ENCODE results near the gene WNT4.
A peak's percentile ranks its signal among the peaks of the same experiment; 100 is the strongest.

Gene WNT4

DNA sequence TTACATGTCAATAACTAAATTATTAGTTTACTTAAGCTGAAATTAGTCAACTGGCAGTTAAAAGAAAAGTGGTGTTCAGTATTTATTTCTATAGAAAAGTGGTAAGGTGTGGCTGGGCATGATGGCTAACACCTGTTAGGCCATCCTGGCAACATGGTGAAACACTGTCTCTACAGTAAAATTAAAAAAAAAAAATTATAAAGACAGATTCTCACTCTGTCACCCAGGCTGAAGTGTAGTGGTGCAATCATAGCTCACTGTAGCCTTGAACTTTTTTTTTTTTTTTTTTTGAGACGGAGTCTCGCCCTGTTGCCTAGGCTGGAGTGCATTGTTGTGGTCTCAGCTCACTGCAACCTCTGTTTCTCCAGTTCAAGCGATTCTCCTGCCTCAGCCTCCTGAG is 32.9 kb downstream of the WNT4 start:
- DNase-seq (ENCODE audit: low read depth in 2 of 2) = no peak

DNA sequence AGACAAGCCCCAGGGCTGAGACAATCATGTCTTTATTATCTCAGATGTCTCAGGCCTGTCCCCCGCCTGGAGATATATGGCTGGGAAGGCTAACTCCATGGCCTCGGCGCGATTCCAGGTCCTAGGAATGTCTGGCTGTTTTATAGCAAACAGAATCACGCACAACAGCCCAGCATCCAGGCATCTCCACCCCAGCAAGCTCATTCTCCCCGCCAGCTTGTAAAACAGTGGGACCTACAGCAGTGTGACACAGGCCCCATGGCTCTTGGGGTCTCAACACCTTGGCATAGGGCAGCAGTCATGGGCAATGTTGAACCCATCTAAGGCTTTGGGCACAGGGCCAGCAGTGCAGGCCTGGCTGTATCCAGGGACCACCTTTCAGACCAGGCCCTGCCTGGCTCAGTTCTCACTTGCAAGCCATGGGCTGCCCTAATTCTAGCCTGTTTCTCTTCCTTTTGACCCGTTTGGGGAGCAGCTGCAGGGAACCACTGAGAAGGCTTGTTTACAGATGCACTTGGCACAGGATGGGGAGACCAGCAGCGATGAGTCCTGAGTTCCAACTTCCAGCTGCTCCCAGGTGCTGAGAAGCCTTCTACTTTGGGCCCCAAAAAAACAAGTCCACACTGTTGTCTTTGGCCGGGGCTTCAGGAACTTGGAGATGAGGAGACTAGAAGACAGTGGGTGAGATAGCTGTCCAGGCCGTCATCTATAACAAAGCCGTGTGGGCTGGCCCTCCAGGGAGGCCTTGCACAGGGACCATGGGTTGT is 34.4 kb downstream of the WNT4 start:
- no peak for DNase-seq (ENCODE audit: low read depth in 2 of 2)

DNA sequence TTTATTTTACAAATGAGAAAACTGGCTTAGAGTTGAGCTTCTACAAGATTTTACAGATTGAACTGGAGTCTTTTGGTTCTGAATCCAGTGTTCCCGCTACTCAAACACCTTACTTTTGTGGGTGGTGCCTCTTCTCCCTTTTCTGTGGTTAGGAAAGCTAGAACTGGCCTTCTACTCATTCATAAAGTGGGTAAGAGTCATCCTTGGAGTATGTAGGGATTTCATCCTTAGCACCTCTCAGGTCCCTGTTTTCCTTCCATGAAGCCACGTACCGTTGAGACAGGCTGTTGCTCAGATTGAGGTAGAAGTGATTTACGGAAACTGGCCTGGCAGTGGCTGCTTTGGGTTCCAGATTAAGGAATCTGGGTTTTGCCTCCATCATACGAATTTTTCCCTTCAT is 35.8 kb downstream of the WNT4 start:
- DNase-seq (ENCODE audit: low read depth in 2 of 2) = no peak

DNA sequence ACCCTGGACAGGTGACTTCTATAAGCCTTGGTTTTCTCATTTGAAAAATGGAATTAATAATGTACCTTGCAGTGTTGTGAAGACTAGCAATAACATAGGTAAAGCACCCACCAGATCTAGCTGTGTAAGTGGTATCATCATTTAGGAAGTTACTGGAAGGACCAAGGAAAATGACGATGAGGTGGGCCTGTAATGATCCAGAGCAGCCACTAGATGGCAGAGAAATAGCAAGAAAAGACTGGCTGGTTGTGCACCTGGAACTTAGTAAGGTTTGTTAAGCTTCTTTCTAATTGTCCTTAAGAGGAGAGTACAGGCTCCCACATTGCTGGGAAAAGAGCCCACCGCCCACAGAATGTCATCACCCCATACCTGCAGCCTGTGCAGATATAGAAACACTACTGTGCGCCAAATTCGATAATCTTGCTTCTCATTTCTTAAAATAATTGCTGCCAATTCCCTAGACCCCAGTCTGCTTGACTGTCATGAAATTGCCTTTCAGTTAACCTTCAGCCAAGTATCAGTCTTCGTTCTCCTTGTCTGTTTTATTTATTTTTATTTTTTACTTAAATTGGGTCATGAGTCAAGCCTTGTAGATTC is 37.2 kb downstream of the WNT4 start:
- DNase-seq (ENCODE audit: low read depth in 2 of 2) = no peak

DNA sequence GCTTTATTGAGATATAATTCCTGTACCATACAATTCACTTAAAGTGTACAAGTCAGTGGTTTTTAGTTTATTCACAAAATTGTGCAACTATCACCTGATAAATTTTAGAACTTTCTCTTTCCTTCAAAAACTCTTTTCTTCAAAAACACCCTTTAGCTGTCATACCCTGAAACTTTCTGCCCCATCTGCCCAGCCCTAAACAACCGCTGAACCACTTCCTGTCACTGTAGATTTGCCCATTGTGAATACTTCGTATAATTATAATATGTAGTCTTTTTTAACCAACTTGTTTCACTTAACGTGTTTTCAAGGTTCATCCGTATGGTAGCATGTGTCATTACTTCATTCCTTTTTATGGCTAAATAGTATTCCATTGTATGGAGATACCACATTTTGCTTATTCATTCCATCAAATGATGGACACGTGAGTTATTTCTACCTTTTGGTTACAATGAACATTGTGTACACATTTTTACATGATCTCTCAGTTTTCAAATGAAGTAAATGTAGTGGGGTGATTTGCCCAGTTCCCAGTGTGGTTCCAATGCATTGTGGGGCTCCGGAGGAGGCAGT is 37.9 kb downstream of the WNT4 start:
- no peak for DNase-seq (ENCODE audit: low read depth in 2 of 2)

DNA sequence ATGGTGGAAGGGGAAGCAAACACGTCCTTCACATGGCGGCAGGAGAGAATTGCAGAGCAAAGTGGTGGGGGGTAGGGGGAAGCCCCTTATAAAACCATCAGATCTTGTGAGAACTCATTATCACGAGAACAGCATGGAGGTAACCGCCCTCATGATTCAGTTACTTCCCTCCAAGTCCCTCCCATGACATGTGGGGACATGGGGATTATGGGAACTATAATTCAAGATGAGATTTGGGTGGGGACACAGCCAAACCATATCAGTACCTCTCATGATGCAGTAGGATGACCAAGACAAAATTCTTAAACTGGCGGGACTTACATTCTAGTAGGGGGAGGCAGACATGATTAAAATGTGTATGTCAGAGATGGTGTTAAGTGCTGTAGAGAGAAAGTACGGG is 38.8 kb downstream of the WNT4 start:
- DNase-seq (ENCODE audit: low read depth in 2 of 2) = no peak

DNA sequence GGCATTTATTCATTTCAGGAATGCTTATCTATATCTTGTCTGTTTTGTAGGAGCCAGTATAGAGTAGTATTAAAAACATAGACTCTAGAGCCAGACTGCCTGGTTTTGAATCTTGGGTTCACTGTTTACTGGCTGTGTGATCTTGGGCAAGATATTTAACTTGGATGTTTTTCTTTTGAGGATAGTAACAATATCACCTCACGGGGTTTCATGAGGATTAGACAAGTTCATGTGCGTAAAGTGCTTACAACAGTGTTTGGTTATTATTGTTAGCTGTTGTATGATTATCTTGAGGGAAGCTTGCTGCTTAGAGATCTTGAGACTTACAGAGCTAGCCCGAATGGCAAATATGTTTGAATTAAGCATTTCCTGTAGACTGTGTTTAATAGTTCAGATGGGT is 40.2 kb downstream of the WNT4 start:
- no peak for DNase-seq (ENCODE audit: low read depth in 2 of 2)

DNA sequence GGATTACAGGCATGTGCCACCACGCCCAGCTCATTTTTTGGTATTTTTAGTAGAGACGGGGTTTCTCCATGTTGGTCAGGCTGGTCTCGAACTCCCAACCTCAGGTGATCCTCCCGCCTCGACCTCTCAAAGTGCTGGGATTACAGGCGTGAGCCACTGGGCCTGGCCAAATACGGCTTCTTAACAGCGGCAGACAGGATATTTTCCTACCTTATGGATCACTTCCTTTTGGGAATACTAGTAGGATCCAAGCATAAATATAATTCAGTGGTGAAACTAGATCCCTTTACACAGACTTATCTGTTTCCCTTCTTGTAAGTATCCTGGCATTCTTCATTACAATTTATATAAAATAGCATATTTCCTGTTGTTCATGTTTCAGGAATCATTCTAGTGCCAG is 40.9 kb downstream of the WNT4 start:
- no peak for DNase-seq (ENCODE audit: low read depth in 2 of 2)

DNA sequence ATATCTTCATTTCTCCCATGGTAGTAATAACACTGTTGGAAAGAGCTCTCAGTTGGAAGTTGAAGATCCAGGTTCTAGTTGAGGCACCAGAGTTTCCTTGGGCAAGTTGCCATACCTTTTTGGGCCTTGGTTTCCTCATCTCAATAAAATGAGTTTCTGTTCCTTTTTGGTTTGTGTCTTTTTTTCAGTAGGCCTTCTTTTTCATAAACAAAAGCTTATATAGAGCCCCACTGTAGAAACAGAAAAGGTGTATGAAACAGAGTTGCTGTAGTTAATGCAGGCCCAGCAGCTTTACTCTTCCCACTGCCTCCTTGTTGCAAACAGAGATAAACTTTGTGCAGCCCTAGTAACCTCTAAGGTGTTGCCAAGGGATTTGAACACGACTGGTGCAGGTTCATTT is 41.7 kb downstream of the WNT4 start:
- no peak for DNase-seq (ENCODE audit: low read depth in 2 of 2)

DNA sequence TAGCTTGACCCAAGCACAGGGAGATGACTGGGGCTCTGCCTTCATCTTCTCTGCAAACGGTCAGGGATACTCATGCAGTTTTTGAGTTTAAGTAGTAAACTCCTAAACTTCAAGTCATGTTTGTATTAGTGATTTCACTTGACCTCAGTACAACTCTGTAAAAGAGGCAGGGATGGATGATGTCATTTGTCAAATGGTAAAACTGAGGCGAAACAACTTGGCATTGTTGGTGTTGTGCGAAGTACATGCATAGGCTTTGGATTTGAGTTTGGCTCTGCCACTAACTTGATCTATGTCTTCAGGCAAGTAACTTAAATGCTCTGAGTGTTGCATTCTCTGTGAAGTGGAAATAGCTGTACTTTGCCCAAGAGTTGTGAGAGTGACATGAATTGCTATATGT is 42.7 kb downstream of the WNT4 start:
- DNase-seq (ENCODE audit: low read depth in 2 of 2) = no peak

DNA sequence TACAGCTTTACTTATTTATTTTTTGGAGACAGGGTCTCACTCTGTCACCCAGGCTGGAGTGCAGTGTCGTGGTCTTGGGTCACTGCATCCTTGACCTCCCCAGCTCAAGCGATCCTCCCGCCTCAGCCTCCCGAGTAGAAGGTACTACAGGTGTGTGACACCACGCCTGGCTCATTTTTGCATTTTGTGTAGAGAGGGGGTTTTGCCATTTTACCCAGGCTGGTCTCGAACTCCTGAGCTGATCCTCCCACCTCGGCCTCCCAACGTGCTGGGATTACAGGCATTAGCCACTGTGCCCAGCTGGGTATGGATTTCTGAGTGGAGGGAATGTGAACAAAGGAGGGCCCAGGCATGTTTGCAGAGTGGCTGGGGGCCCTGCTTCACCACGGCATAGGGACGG is 44.1 kb downstream of the WNT4 start:
- no peak for DNase-seq (ENCODE audit: low read depth in 2 of 2)

DNA sequence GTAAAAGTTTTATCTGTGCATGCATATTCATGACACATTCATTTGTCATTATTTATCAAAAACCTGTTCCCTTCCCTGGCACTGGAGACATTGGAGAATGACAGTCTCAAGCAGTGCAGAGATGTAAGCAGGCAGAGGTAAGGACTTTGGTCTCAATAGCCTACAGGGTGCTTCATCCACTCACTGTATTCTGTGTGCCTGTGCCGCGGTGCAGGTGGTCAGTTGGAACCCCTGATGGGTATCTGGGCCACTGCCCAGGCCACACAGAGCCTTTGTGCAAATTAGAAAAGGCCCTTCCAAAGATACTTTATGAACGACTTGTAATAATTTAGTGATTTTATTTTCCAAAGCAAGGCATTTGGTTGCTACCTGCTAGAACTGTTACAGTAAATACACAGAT is 46.4 kb downstream of the WNT4 start:
- no peak for DNase-seq (ENCODE audit: low read depth in 2 of 2)

DNA sequence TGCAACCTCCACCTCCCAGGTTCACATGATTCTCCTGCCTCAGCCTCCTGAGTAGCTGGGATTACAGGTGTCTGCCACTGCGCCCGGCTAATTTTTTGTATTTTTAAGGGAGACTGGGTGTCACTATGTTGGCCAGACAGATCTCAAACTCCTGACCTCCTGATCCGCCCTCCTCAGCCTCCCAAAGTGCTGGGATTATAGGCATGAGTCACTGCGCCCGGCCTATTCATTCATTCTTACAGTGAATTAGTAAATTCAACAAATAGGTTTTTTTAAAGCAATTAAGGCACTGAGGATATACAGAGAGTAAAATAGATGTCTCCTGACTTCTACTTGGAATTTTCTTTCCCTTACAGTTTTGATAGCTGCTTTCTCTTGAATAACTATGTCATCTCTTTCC is 46.9 kb downstream of the WNT4 start:
- DNase-seq (ENCODE audit: low read depth in 2 of 2) = no peak

DNA sequence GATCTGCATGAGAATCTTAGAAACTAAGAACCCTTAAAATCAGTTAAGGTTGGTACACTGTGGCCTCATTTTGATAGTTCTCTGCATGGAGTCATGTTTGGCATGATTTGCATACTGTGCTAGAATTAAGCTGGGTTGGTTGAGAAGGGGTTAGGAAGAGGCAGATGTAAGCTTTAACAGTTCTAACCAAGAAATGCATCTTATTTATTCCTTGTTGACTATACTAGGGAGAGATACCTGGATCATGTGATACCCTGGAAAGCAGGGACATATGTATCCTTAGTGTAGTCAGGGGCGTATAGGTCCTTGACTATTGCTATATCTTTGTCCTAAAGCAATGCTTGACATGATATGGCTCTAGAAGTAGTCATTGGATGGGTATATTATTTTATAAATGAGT is 49.4 kb downstream of the WNT4 start:
- DNase-seq (ENCODE audit: low read depth in 2 of 2) = no peak

DNA sequence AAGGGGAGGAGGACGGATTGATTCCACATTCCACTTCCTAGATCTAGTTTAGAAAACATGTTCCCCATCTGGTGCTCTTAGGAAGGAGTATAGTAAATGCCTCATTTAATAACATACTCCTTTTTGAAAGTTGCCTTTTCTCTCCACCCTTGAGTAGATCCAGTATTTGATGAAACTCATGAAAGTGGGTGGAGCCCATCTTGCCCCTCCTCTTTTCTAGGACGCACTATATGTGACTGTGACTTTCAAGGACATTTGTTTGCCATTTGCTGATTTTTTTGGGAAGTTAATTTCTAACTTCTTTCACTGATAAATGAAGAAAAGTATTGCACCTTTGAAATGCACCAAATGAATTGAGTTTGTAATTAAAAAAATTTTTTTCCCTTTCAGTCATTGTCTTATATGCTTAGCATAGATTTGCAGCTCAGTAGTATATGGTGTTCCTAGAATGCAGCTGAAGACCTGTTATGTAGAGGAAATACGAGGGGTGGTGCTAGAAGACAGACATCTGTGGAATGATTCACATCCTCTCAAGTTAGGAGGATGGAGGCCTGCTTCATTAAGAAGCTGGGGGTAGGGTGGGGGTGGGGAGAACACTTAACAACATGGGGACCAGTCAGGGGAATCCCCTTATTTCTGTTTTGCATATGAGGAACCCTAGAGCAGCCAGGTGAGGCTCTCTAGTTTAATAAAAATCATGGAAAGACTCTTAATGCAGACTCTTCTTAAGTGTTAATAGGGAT is 50.7 kb downstream of the WNT4 start:
- DNase-seq (ENCODE audit: low read depth in 2 of 2) = peak; percentile 15 to 36

DNA sequence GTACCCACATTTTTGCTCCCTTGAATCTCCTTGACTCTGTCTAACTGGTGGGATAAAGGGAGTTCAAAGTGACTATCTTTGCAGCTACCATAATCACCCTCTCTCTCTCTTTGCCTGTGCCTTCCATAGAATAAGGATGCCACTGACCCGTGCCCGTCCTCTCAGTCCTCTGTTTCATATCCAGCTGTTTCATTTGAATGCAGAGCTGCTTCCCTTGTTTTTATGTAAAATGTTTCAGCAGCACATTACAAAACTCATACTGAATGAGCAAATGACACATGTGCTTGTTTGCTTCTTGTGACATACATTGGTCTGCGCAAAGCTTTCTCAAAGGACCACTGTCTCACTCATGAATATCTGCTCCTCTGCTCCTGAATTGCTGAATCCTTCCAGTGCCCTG is 52.0 kb downstream of the WNT4 start:
- no peak for DNase-seq (ENCODE audit: low read depth in 2 of 2)

DNA sequence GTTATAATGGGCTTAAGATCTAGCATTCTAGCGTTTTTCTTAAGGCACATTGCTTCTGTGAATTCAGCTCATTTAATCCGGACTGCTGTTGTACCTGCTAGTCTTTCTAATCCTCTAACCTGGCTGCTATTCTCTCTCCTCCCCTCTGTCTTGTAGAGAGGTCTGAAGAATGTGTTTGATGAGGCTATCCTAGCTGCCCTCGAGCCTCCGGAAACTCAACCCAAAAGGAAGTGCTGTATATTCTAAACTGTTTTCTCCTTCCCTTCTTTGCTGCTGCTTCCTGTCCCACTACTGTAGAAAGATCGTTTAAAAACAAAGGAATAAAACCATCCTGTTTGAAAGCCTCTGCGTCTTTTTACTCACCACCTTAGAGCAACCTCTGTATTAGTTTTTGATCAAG is 53.1 kb downstream of the WNT4 start:
- DNase-seq (ENCODE audit: low read depth in 2 of 2) = no peak

DNA sequence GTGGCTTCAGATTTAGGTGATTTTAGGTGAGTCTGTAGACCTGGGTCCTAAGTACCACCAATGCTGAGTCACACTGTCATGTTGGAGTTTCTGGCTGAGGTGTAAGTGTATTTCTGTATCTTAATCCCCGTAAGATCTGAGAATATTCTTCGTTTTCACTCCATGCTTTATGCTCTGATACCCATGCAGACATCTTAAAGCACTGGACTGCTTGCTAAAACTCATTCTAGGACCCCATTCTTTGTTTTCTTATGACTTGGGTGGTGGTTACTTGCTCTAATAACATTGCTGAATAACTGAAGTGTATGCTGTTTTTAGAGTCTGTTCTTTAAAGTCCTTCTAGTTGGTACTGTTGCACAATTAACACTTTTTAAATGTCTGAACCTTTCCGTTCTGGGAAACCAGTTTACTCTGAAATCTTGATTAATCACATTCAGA is 53.7 kb downstream of the WNT4 start:
- no peak for DNase-seq (ENCODE audit: low read depth in 2 of 2)

DNA sequence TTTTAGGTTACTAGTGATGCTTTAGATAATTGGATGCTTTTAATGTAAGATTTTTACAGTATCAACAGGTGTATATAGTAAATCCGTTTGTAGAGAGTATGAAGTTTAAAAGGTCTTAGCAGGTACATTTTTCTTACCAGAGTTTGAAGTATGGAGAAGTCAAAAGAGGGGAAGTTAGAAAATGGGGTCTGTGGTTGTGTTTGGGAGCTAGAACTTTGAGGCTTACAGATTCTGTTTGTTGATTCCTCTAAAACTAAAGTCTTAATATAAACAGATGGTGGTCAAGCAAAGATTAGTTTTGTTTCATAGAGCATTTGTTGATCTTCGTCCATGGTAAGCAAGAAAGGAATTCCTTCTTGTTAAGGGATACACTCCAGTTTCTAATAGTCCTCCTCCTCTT is 54.6 kb downstream of the WNT4 start:
- DNase-seq (ENCODE audit: low read depth in 2 of 2) = no peak

DNA sequence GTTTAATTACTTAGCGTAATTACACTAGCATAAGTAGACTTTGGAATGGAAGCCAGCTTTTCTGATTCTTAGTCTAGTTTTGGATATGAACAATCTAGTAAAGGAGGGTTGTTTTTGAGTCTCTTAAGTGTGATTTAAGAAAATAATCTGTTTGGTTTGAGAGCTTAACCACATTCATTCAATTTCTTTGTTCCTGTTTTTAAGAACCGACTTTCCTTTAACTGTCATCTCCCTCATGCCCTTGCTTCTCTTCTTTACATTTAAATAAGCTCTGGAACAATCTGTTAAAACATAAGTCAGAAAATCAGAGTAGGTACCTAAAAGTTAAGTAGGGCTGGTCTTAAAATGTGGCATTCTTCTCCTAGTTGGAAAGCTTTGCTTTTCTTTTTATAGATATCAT is 62.7 kb downstream of the WNT4 start:
- DNase-seq (ENCODE audit: low read depth in 2 of 2) = no peak

DNA sequence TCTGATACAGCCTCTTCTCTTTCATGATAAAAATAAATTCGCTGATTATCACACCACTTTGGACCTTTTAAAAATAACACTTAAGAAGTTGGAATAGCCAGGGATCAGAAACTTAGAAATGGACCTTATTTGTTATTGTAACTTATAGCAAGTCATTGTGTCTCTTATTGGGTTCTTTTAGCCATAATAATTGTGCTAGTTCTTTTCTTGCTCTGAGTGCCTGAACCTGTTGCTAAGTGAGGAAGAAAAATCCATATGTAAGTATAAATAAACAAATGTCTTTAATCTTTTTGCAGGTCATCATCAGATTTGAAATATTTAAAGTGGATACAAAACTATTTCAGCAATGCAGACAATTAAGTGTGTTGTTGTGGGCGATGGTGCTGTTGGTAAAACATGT is 64.8 kb downstream of the WNT4 start:
- no peak for DNase-seq (ENCODE audit: low read depth in 2 of 2)

DNA sequence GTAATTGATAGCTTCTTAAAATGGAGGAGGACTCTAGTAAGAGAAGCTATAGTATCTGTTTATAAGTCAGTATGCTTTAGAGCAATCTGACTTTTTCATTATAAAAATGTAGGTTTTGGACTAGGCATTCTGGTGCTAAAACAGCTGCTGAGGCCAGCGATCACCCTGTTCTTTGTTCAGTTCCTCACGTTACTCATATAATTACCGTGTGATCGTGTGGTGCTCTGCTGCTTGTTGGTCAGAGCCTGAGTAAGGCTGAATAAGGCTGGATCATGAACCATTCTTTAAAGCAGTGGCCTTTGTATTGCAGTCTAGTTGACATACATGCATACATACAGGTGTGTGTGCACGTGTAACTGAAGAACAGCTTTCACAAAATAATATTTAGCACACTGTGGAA is 65.2 kb downstream of the WNT4 start:
- no peak for DNase-seq (ENCODE audit: low read depth in 2 of 2)

DNA sequence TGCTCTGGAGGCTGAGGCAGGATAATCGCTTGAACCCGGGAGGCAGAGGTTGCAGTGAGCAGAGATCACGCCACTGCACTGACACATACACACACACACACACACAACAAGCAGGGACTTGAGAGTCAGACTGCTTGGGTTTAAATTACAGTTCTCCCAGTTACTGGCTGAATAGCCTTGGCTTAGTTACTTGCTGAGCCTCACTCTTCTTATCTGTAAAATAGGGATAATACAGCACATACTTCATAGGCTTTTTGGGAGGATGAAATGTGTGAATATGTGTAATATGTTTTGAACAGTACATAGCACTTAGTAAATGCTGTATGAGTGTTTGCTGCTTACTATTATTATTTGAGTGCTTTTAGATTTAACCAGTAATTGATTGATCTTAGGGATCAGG is 66.6 kb downstream of the WNT4 start:
- DNase-seq (ENCODE audit: low read depth in 2 of 2) = no peak

Measured in stimulated activated CD8-positive, alpha-beta memory T cell treated with anti-CD3 and anti-CD28 coated beads, Interleukin-15, amount 100 ng/mL, for 4 hours (primary cell).